Large intestine (tissue), 3 donors: ENCODE measurements around the gene CNN2. TPM values are rescaled to one million over a fixed set of nuclear protein-coding genes. Genes with fewer than 3 reads are reported as not detected.

Experiments used
- DNase-seq, 2 donors: peaks; one replicate each; pipeline versions ENCODE4 v3.0.0 to v3.0.0-alpha.2; 2013
- H3K27ac ChIP-seq: one replicate; pipeline ENCODE4 v1.5.1; 2013; ENCODE audit warnings: low read length
- H3K27me3 ChIP-seq: 2 replicates; pipeline ENCODE4 v1.6.1; 2013; ENCODE audit warnings: low read length; ENCODE audit not compliant: control insufficient read depth, insufficient read depth
- H3K36me3 ChIP-seq: 2 replicates; pipeline ENCODE4 v1.6.1; 2013; ENCODE audit warnings: low read length; ENCODE audit not compliant: control insufficient read depth, insufficient read depth
- H3K4me1 ChIP-seq: one replicate; pipeline ENCODE4 v1.6.1; 2013; ENCODE audit warnings: low read length; ENCODE audit not compliant: control insufficient read depth, insufficient read depth
- H3K4me3 ChIP-seq: one replicate; pipeline ENCODE4 v1.5.1; 2013; ENCODE audit warnings: low read length
- H3K9me3 ChIP-seq: one replicate; pipeline ENCODE4 v1.6.1; 2013; ENCODE audit warnings: mild to moderate bottlenecking, low read depth, low read length, moderate library complexity; ENCODE audit not compliant: control insufficient read depth
- WGBS: methylation state at CpG from one replicate; pipeline ENCODE4 v1.1.5; 2013; ENCODE audit warnings: low lambda C conversion rate; ENCODE audit not compliant: insufficient coverage; 5-methylcytosine and 5-hydroxymethylcytosine counted together
- polyA plus RNA-seq: library from polyadenylated mRNA; unstranded; fragments of 120-200 nt; gene quantifications from one replicate; pipeline ENCODE4 v1.2.1, GENCODE V29; 2013

Gene CNN2
- polyA plus RNA-seq, 1 donor: 31.5 TPM

- peaks cover 22% of the 10 kb centered on the region for H3K4me1 ChIP-seq
- no peak overlapping the region for H3K27ac ChIP-seq
- H3K9me3 ChIP-seq: peaks cover 19% of the 10 kb centered on the region
- H3K4me3 ChIP-seq: no peak overlapping the region
- no peak for DNase-seq
- no CpG with 5 or more reads among the region's 43 CpGs for WGBS
- H3K36me3 ChIP-seq: peaks cover 3% of the 10 kb centered on the region
- H3K27me3 ChIP-seq: peaks cover 4% of the 10 kb centered on the region
Observed at GRCh38 chr19:1041835-1042685, 15.7 kb downstream of the CNN2 start.

GRCh38 chr19:1042689-1043511, 16.5 kb downstream of the CNN2 start:
- Histone ChIP-seq H3K27ac (no peak overlapping the region), H3K4me1 (peaks cover 22% of the 10 kb centered on the region), H3K4me3 (no peak overlapping the region)

GRCh38 chr19:1045247-1045603, 18.8 kb downstream of the CNN2 start:
- no peak for DNase-seq
- Histone ChIP-seq H3K4me3 (no peak overlapping the region), H3K27ac (no peak overlapping the region), H3K27me3 (peaks cover 4% of the 10 kb centered on the region), H3K4me1 (peaks cover 14% of the 10 kb centered on the region), H3K9me3 (peaks cover 19% of the 10 kb centered on the region), H3K36me3 (no peaks in the 10 kb centered on the region)
- no CpG with 5 or more reads among the region's 10 CpGs for WGBS

More at GRCh38 chr19:1042689-1043511, 16.5 kb downstream of the CNN2 start:
- no peak for DNase-seq
- Histone ChIP-seq H3K36me3 (no peaks in the 10 kb centered on the region), H3K27me3 (peaks cover 4% of the 10 kb centered on the region), H3K9me3 (peaks cover 19% of the 10 kb centered on the region)
- WGBS: no CpG with 5 or more reads among the region's 23 CpGs

- no peak overlapping the region for H3K27ac ChIP-seq
- H3K36me3 ChIP-seq: no peaks in the 10 kb centered on the region
- H3K4me3 ChIP-seq: no peak overlapping the region
- no CpG with 5 or more reads among the region's 33 CpGs for WGBS
- peaks cover 3% of the 10 kb centered on the region for H3K27me3 ChIP-seq
- DNase-seq: no peak
- H3K9me3 ChIP-seq: peaks cover 23% of the 10 kb centered on the region
- peaks cover 5% of the 10 kb centered on the region for H3K4me1 ChIP-seq
Observed at GRCh38 chr19:1046117-1046626, 19.8 kb downstream of the CNN2 start.

- no peak overlapping the region for H3K27ac ChIP-seq
- no peaks in the 10 kb centered on the region for H3K4me1 ChIP-seq
- H3K27me3 ChIP-seq: no peaks in the 10 kb centered on the region
- H3K9me3 ChIP-seq: peaks cover 22% of the 10 kb centered on the region
- no peak for DNase-seq
- WGBS: no CpG with 5 or more reads among the region's 77 CpGs
- no peaks in the 10 kb centered on the region for H3K36me3 ChIP-seq
- H3K4me3 ChIP-seq: no peak overlapping the region
Observed at GRCh38 chr19:1046836-1047695, 20.7 kb downstream of the CNN2 start.

- peaks cover 22% of the 10 kb centered on the region for H3K9me3 ChIP-seq
- no peak overlapping the region for H3K4me3 ChIP-seq
- no peaks in the 10 kb centered on the region for H3K27me3 ChIP-seq
- H3K4me1 ChIP-seq: no peaks in the 10 kb centered on the region
- no CpG with 5 or more reads among the region's 20 CpGs for WGBS
- no peak for DNase-seq
- H3K36me3 ChIP-seq: no peaks in the 10 kb centered on the region
- no peak overlapping the region for H3K27ac ChIP-seq
Observed at GRCh38 chr19:1047696-1048147, 21.3 kb downstream of the CNN2 start.

- H3K4me1 ChIP-seq: no peaks in the 10 kb centered on the region
- H3K27ac ChIP-seq: no peak overlapping the region
- H3K9me3 ChIP-seq: peaks cover 28% of the 10 kb centered on the region
- H3K27me3 ChIP-seq: no peaks in the 10 kb centered on the region
- DNase-seq: no peak
- H3K36me3 ChIP-seq: no peaks in the 10 kb centered on the region
- H3K4me3 ChIP-seq: no peak overlapping the region
- WGBS: no CpG with 5 or more reads among the region's 17 CpGs
Observed at GRCh38 chr19:1049106-1049505, 22.7 kb downstream of the CNN2 start.

- DNase-seq: no peak
- no CpG with 5 or more reads among the region's 11 CpGs for WGBS
Observed at GRCh38 chr19:1049800-1050199, 23.4 kb downstream of the CNN2 start.

GRCh38 chr19:1050989-1051788, 24.8 kb downstream of the CNN2 start:
- no peak overlapping the region for H3K27ac ChIP-seq
- WGBS: no CpG with 5 or more reads among the region's 31 CpGs
- no peak for DNase-seq

More at GRCh38 chr19:1049800-1050199, 23.4 kb downstream of the CNN2 start:
- H3K27me3 ChIP-seq: no peaks in the 10 kb centered on the region
- no peaks in the 10 kb centered on the region for H3K36me3 ChIP-seq
- no peak overlapping the region for H3K27ac ChIP-seq
- no peaks in the 10 kb centered on the region for H3K4me1 ChIP-seq
- H3K4me3 ChIP-seq: no peak overlapping the region
- peaks cover 34% of the 10 kb centered on the region for H3K9me3 ChIP-seq

More at GRCh38 chr19:1050989-1051788, 24.8 kb downstream of the CNN2 start:
- no peak overlapping the region for H3K4me3 ChIP-seq
- no peaks in the 10 kb centered on the region for H3K27me3 ChIP-seq
- no peaks in the 10 kb centered on the region for H3K4me1 ChIP-seq
- H3K36me3 ChIP-seq: no peaks in the 10 kb centered on the region
- peaks cover 41% of the 10 kb centered on the region for H3K9me3 ChIP-seq
